ENCODE measurements around the gene ADA. TPM values are rescaled to one million over a fixed set of nuclear protein-coding genes. Genes with fewer than 3 reads are reported as not detected.

Gene ADA
- total RNA-seq, 1 donor from 2014 or later, result 5.8 TPM

- no peaks in the 10 kb centered on the region for H3K9me3 ChIP-seq
- no peaks in the 10 kb centered on the region for H3K27me3 ChIP-seq
- peaks cover 52% of the 10 kb centered on the region for H3K4me1 ChIP-seq
- H3K4me3 ChIP-seq, result no peak overlapping the region
- H3K27ac ChIP-seq, result peak overlapping the region; percentile 9
- ATAC-seq (peak; percentile 21), DNase-seq (no peak)
- H3K36me3 ChIP-seq, result no peaks in the 10 kb centered on the region
- intact Hi-C loops (cut with DNase I), result no loop called here
- no peak for TF ChIP-seq CTCF (IDR thresholded peaks at IDR 0.05)
Measured at GRCh38 chr20:44646023-44646640, 5.4 kb downstream of the ADA start.

- H3K27me3 ChIP-seq, result no peaks in the 10 kb centered on the region
- H3K27ac ChIP-seq, result peak overlapping the region; percentile 69
- H3K4me3 ChIP-seq, result no peak overlapping the region
- no peak for ATAC-seq
- H3K4me1 ChIP-seq, result peaks cover 48% of the 10 kb centered on the region
- TF ChIP-seq CTCF (IDR thresholded peaks at IDR 0.05), result no peak
- intact Hi-C loops (cut with DNase I), result no loop called here
- no peak for DNase-seq
- H3K36me3 ChIP-seq, result no peaks in the 10 kb centered on the region
- no peaks in the 10 kb centered on the region for H3K9me3 ChIP-seq
Measured at GRCh38 chr20:44644667-44645131, 6.8 kb downstream of the ADA start.

- DNase-seq (no peak), ATAC-seq (no peak)
- Histone ChIP-seq H3K9me3 (no peaks in the 10 kb centered on the region), H3K27me3 (no peaks in the 10 kb centered on the region), H3K4me1 (peaks cover 48% of the 10 kb centered on the region), H3K4me3 (no peak overlapping the region), H3K36me3 (no peaks in the 10 kb centered on the region), H3K27ac (peak overlapping the region; percentile 69)
- TF ChIP-seq CTCF (IDR thresholded peaks at IDR 0.05), result no peak
- intact Hi-C loops (cut with DNase I), result no loop called here
Measured at GRCh38 chr20:44644230-44644617, 7.3 kb downstream of the ADA start.

- no peaks in the 10 kb centered on the region for H3K27me3 ChIP-seq
- H3K4me3 ChIP-seq, result no peak overlapping the region
- TF ChIP-seq CTCF (IDR thresholded peaks at IDR 0.05), result no peak
- H3K4me1 ChIP-seq, result peaks cover 48% of the 10 kb centered on the region
- peak; percentile 78 for DNase-seq
- no peaks in the 10 kb centered on the region for H3K9me3 ChIP-seq
- H3K36me3 ChIP-seq, result no peaks in the 10 kb centered on the region
- ATAC-seq, result peak; percentile 65
- peak overlapping the region; percentile 69 for H3K27ac ChIP-seq
- intact Hi-C loops (cut with DNase I), result no loop called here
Measured at GRCh38 chr20:44643596-44644229, 7.8 kb downstream of the ADA start.

GRCh38 chr20:44643154-44643519 is 8.4 kb downstream of the ADA start:
- ATAC-seq, result no peak
- H3K27ac ChIP-seq, result peak overlapping the region; percentile 69

More at GRCh38 chr20:44643154-44643519, 8.4 kb downstream of the ADA start:
- TF ChIP-seq CTCF (IDR thresholded peaks at IDR 0.05), result no peak
- no peaks in the 10 kb centered on the region for H3K9me3 ChIP-seq
- H3K4me3 ChIP-seq, result no peak overlapping the region
- H3K27me3 ChIP-seq, result no peaks in the 10 kb centered on the region
- no peaks in the 10 kb centered on the region for H3K36me3 ChIP-seq
- intact Hi-C loops (cut with DNase I), result no loop called here
- peaks cover 48% of the 10 kb centered on the region for H3K4me1 ChIP-seq
- DNase-seq, result no peak

Measured in upper lobe of right lung (tissue), 1 donor.